K562 (cell line): Measurements from ENCODE around the gene TTC31. TPM values are rescaled to one million over a fixed set of nuclear protein-coding genes. Genes with fewer than 3 reads are reported as not detected.

Experiments used
- ATF3 ChIP-seq, 2 experiments: fragments of 450-650 bp in 1 of 2; sonication (generic) in 1 of 2; formaldehyde crosslinking in 1 of 2; IDR thresholded peaks in 1 of 2; conservative IDR thresholded peaks in 1 of 2; 2 replicates each; pipeline versions ENCODE4 v1.6.1 to v1.8.1; 2016 to 2023; ENCODE audit warnings: mild to moderate bottlenecking in 2 of 2, moderate library complexity in 2 of 2, inconsistent platforms in 1 of 2, missing genetic modification reagents in 1 of 2
- CHCHD3 ChIP-seq: fragments of 250-450 bp; sonication (Bioruptor Pico); IDR thresholded peaks from 2 replicates; pipeline ENCODE4 v2.1.2; 2022; ENCODE audit warnings: mild to moderate bottlenecking
- CREB3 ChIP-seq: fragments of 450-650 bp; conservative IDR thresholded peaks from 2 replicates; pipeline ENCODE4 v1.6.1; 2016; ENCODE audit warnings: missing genetic modification characterization, low read depth, mild to moderate bottlenecking, missing compliant biosample characterization, moderate library complexity
- CTCFL ChIP-seq: IDR thresholded peaks from 2 replicates; pipeline ENCODE4 v1.6.1; 2011; ENCODE audit warnings: borderline replicate concordance, low read depth, mild to moderate bottlenecking, moderate library complexity, low read length; ENCODE audit not compliant: insufficient read depth, poor library complexity, severe bottlenecking
- DDX20 ChIP-seq: fragments of 450-650 bp; IDR thresholded peaks from 2 replicates; pipeline ENCODE4 v1.6.1; 2016; ENCODE audit warnings: missing genetic modification characterization, low read depth, mild to moderate bottlenecking, missing compliant biosample characterization, moderate library complexity
- E2F4 ChIP-seq: sonication (generic); formaldehyde crosslinking; IDR thresholded peaks from 2 replicates; pipeline ENCODE4 v1.8.0; 2022; ENCODE audit warnings: mild to moderate bottlenecking, low read depth, missing genetic modification reagents
- ETV6 ChIP-seq, 3 experiments: fragments of 150-350 bp in 1 of 3; sonication (generic) in 1 of 3; formaldehyde crosslinking in 1 of 3; IDR thresholded peaks; 2 replicates each; pipeline versions ENCODE4 v1.6.1 to v1.8.0; 2014 to 2022; ENCODE audit warnings: borderline replicate concordance in 2 of 3, low read depth in 2 of 3, antibody characterized with exemption in 1 of 3, low read length in 1 of 3, mild to moderate bottlenecking in 1 of 3, missing genetic modification reagents in 1 of 3
- MED1 ChIP-seq: sonication (generic); formaldehyde crosslinking; IDR thresholded peaks from 2 replicates; pipeline ENCODE4 v1.8.1; 2023; ENCODE audit warnings: missing genetic modification reagents, borderline replicate concordance
- NFXL1 ChIP-seq: fragments of 450-650 bp; formaldehyde crosslinking; IDR thresholded peaks from 2 replicates; pipeline ENCODE4 v1.4.0; 2021; ENCODE audit warnings: mild to moderate bottlenecking
- PHF20 ChIP-seq: fragments of 450-650 bp; IDR thresholded peaks from 2 replicates; pipeline ENCODE4 v1.6.1; 2018; ENCODE audit not compliant: partially characterized antibody
- RBM15 ChIP-seq: fragments of 200-400 bp; formaldehyde crosslinking; IDR thresholded peaks from 2 replicates; pipeline ENCODE4 v1.6.1; 2018; ENCODE audit warnings: mild to moderate bottlenecking, low read length, moderate library complexity; ENCODE audit not compliant: insufficient read depth
- RCOR1 ChIP-seq, 2 experiments: IDR thresholded peaks; 2 replicates each; pipeline ENCODE4 v1.6.1; 2012; ENCODE audit warnings: low read depth in 2 of 2, low read length in 2 of 2, borderline replicate concordance in 1 of 2, improper control_type of control experiment in 1 of 2
- SP1 ChIP-seq: sonication (generic); formaldehyde crosslinking; IDR thresholded peaks from 2 replicates; pipeline ENCODE4 v1.8.1; 2022; ENCODE audit warnings: mild to moderate bottlenecking, missing genetic modification reagents
- THAP7 ChIP-seq: fragments of 250-450 bp; sonication (Bioruptor Pico); IDR thresholded peaks from 2 replicates; pipeline ENCODE4 v1.5.0; 2021
- ZNF282 ChIP-seq: sonication (generic); formaldehyde crosslinking; IDR thresholded peaks from 2 replicates; pipeline ENCODE4 v1.8.1; 2023; ENCODE audit warnings: missing genetic modification reagents
- polyA plus RNA-seq, 8 experiments: library from polyadenylated mRNA; depleted of rRNA in 4 of 8; stranded (reverse) in 5 of 8; unstranded in 3 of 8; fragments of >200 nt; fragmentation: Nextera tagmentation in 2 of 8; fragmentation: Illumina TruSeq in 1 of 8; extraction: Ambion mirVana in 2 of 8; extraction: Trizol in 1 of 8; gene quantifications; 2 replicates each; pipeline versions ENCODE4 v1.2.1 to v1.2.3, GENCODE V29; 2011 to 2014; ENCODE audit warnings: inconsistent platforms in 1 of 8, missing spikeins in 1 of 8
- total RNA-seq, 7 experiments: library from RNA; depleted of rRNA in 6 of 7; stranded (reverse); fragments of >200 nt in 6 of 7; fragmentation: Illumina TruSeq in 2 of 7; extraction: Trizol in 2 of 7; gene quantifications; 2 replicates each; pipeline versions ENCODE4 v1.2.1 to v1.2.3, GENCODE V29; 2011 to 2021; ENCODE audit warnings: low replicate concordance in 1 of 7

The TTC31 gene
- total and polyA plus RNA-seq, 9 of the 15 experiments (the other 6 are each of a cell fraction or from before 2014, with no cell fraction given): 4.7 to 30.5 (median 15.9) TPM

GRCh38 chr2:74482801-74483674 is at the start of gene TTC31, which contains the start of gene CCDC142 (continued):
- TF ChIP-seq CREB3 (tag) (no peak), THAP7 (CRISPR knock-in tag) (peak; percentile 13; the same call in 1 of the 2 replicates), CHCHD3 (CRISPR knock-in tag) (no peak), CTCFL (peak; percentile 55), RBM15 (no peak), E2F4 (CRISPR knock-in tag) (peak; percentile 68; the same call in 1 of the 2 replicates), ETV6 (IDR thresholded peaks at IDR 0.05; ENCODE audit: borderline replicate concordance in 1 of 2, low read depth in 2 of 2, low read length in 1 of 2) (no peak), ETV6 (CRISPR knock-in tag; IDR thresholded peaks at IDR 0.05; ENCODE audit: borderline replicate concordance) (0 out of 2 replicates have a peak, but pooled peaks have one; percentile 42), ZNF282 (no peak), NFXL1 (no peak), DDX20 (tag) (no peak), MED1 (CRISPR knock-in tag) (no peak), PHF20 (peak; percentile 68), RCOR1 (IDR thresholded peaks at IDR 0.05; ENCODE audit: borderline replicate concordance in 1 of 2, low read depth in 2 of 2, low read length in 2 of 2) (peak in 1 of 2 experiments; percentile 27; a peak in 2 of 4 replicates), ATF3 (IDR thresholded peaks at IDR 0.05) (no peak), ATF3 (CRISPR knock-in tag; conservative IDR thresholded peaks at IDR 0.05) (0 out of 2 replicates have a peak, but pooled peaks have one; percentile 54), SP1 (CRISPR knock-in tag) (peak; percentile 76)
